ENCODE results near the gene MYO1H.

Gene MYO1H

DNA sequence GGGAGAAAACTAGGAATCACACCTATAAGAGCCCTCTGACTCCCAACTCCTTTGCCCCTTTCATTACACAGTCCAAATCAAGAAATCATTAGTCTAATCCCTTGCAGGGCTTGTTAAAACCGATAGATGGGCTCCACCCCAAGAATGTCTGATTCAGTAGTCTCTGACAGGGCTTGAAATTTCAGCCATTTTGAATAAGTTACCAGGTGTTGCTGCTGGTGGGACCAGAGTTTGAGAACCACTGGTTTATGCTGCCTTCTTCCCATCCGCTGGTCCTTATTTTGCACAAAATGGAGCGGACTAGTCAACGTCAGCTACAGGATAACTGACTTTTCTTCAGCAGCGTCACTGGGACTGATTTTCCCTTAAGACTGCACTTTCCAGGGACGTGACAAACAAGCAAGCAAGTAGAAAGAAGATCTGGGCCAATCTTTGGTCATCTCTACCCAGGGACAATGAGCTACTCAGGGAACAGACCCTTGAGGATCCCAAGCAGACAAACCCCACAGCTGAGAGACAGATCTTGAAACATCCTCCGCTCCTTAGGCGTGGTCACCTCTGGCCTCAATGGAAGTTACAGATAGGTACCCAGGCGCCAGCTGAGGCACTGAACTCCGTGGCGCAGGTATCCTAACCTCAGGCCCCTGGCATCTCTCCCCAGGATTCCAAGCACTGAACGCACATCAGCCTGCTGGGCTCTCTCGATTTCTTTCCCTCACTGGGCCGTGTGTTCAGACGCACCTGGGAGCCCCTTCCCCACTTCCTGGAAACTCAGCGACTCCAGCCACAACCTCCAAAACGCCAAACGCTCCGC lies 128.5 kb downstream of the MYO1H start:
- DNase-seq (ENCODE audit: low read depth in 2 of 2), result peak in 1 of 2 donors; percentile 29
- peak overlapping the region; percentile 90 to 93 for H3K4me3 ChIP-seq (replicated peaks in 1 of 2; ENCODE audit: low read depth in 2 of 2, low read length in 2 of 2)
- TF ChIP-seq, protein P1, sequence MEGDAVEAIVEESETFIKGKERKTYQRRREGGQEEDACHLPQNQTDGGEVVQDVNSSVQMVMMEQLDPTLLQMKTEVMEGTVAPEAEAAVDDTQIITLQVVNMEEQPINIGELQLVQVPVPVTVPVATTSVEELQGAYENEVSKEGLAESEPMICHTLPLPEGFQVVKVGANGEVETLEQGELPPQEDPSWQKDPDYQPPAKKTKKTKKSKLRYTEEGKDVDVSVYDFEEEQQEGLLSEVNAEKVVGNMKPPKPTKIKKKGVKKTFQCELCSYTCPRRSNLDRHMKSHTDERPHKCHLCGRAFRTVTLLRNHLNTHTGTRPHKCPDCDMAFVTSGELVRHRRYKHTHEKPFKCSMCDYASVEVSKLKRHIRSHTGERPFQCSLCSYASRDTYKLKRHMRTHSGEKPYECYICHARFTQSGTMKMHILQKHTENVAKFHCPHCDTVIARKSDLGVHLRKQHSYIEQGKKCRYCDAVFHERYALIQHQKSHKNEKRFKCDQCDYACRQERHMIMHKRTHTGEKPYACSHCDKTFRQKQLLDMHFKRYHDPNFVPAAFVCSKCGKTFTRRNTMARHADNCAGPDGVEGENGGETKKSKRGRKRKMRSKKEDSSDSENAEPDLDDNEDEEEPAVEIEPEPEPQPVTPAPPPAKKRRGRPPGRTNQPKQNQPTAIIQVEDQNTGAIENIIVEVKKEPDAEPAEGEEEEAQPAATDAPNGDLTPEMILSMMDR (IDR thresholded peaks at IDR 0.05; ENCODE audit: low read depth, low read length), result no peak

DNA sequence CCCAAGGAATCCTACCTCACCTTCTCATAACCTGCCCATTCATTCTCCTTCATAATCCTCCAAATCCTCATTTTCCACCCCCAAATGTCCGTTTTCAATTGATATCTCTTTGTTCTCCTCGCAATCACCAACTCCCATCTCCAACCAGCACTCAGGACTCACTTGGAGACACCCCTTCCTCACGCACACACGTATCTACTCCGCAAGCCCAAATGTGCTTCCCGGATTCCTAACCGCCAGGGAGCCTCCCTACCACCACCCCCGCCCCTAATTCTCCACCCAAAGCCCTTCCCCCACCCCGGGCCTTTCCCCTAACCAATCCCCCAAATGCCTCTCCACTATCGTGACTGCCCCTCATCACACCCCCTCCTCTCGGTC lies 129.1 kb downstream of the MYO1H start:
- DNase-seq (ENCODE audit: low read depth in 2 of 2), result no peak
- H3K4me3 ChIP-seq (replicated peaks in 1 of 2; ENCODE audit: low read depth in 2 of 2, low read length in 2 of 2), result peak overlapping the region; percentile 90 to 93
- TF ChIP-seq, protein P1 (IDR thresholded peaks at IDR 0.05; ENCODE audit: low read depth, low read length), result no peak

DNA sequence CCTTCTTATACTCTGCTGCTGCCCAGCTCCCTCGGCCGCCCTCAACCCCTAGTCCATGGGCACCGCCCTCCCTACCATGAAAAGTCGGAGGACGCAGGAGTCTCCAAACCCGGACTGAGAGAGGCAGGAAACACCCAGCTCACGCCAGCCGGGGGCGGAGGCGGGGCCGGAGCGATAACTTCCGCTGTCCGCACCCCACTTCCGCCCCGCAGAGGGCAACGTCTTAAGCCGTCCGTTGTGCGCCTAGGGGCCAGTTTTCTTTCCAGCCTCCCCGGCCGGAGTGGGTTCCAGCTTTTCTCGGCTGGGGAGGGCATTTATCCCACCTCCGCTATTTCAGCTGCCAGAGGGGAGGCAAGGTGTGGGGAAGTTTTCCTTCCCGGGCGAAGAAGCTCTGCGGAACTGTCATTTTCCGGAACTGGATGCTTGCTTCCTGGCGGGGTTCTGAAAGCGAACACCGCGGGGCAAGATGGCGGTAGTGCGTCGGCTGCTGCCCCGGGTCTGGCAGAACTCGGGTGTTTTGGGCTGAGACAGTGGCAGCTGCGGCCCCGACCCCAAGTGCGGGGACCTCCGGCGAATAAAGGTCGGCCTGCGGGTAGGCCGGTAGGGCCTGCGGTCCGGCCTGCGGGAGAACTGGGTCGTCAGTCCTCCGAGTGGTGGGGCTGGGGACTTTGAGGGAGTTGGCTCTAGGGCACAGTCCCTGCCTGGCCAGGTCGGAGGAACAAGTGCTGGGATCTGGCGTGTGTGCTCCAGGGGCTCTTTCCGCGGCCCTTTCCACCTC lies 129.7 kb downstream of the MYO1H start, which contains the start of the genes KCTD10 and UBE3B:
Gene KCTD10, minus strand, starts transcription at position 116 of the 778 bp plus-strand sequence. Its CDS starts 38 bp downstream, at position 78.
Gene UBE3B, plus strand, starts transcription at position 450 of the 778 bp plus-strand sequence. CDS start 5,918 bp downstream, outside the sequence.
- peak; percentile 94 for DNase-seq (ENCODE audit: low read depth in 2 of 2)
- TF ChIP-seq, protein P1 (IDR thresholded peaks at IDR 0.05; ENCODE audit: low read depth, low read length), result no peak
- peak within 1 kb of the TSS; percentile 90 to 93 for H3K4me3 ChIP-seq (replicated peaks in 1 of 2; ENCODE audit: low read depth in 2 of 2, low read length in 2 of 2)

DNA sequence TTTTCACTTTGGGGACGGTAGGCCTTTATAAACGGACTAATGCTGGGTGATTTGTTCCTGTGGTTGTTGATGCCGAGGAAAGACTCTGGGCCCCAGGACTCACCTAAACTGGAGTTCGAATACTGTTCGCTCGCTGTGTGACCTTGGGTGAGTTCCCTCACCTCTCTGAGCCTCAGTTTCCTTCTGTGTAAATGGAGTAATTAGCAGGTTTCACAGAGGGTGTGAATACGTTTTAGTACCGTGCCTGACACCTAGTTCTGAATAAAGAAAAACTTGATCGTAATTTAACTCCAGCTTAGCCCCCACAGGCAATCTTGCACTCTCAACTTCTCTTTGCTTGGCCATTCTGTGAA lies 130.2 kb downstream of the MYO1H start:
- DNase-seq (ENCODE audit: low read depth in 2 of 2), result no peak
- TF ChIP-seq, protein P1 (IDR thresholded peaks at IDR 0.05; ENCODE audit: low read depth, low read length), result no peak

DNA sequence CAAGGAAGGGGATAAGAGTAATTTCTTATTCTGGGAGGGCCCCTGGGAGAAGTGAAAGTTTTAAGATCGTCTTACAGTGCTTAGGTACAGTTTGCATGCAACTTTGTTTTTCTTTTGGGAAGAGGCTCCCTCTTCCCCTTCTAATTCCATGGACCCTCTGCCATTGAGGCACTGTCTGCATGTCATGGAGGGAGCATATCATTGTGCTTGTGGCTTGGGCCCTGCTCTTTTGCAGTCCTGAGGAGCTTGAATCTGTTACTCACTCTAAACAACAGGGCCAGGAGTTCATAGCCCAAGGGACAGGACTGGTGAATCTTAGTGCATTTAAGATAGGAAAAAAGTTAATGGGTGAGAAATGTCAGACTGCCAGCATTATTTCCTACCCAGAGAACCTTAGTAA lies 132.1 kb downstream of the MYO1H start:
- H3K4me3 ChIP-seq (replicated peaks in 1 of 2; ENCODE audit: low read depth in 2 of 2, low read length in 2 of 2), result no peak overlapping the region
- TF ChIP-seq, protein P1 (IDR thresholded peaks at IDR 0.05; ENCODE audit: low read depth, low read length), result no peak
- DNase-seq (ENCODE audit: low read depth in 2 of 2), result no peak

More for the DNA sequence above, 130.2 kb downstream of the MYO1H start:
- H3K4me3 ChIP-seq (replicated peaks in 1 of 2; ENCODE audit: low read depth in 2 of 2, low read length in 2 of 2), result peak overlapping the region; percentile 90 to 93

DNA sequence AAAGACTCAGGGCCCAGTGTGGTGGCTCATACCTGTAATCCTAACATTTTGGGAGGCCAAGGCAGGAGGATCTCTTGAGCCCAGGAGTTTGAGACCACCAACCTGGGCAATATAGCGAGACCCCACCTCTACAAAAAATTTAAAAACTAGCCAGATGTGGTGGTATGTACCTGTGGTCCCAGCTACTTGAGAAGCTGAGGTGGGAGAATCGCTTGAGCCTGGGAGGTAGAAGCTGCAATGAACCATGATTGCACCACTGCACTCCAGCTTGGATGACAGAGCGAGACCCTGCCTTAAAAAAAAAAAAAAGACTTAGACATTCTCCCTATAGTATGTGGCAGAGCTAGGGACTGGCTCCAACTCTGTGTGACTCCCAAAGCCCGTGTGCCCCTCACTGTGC lies 132.7 kb downstream of the MYO1H start:
- no peak for DNase-seq (ENCODE audit: low read depth in 2 of 2)
- TF ChIP-seq, protein P1 (IDR thresholded peaks at IDR 0.05; ENCODE audit: low read depth, low read length), result no peak
- no peak overlapping the region for H3K4me3 ChIP-seq (replicated peaks in 1 of 2; ENCODE audit: low read depth in 2 of 2, low read length in 2 of 2)

Measured in cardiac fibroblast (primary cell).